ENCODE measurements around the gene CHI3L2.

The CHI3L2 gene

DNA sequence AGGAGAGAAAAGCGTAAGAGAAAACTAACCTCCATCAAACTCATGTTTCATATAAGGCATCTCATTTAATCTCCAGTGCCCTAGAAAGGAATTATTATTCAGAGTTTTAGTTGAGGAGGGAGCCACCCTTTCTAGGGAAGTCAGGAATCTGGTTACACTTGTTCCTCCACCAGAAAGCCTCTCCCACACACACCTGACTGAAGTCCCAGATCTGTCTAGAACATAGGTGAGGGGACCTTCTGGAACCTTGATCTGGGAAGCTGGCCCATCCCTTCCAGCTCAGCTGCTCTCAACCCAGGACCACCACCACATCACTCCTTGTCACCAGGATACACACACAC lies 25.2 kb upstream of the CHI3L2 start:
- no peak for TF ChIP-seq ZFX (IDR thresholded peaks at IDR 0.05)
- peak overlapping the region; percentile 67 for H3K27ac ChIP-seq

GRCh38 chr1:111202707-111203623 lies 24.5 kb upstream of the CHI3L2 start:
- no peak for TF ChIP-seq CTCF (conservative IDR thresholded peaks at IDR 0.05)
- TF ChIP-seq ZFX (IDR thresholded peaks at IDR 0.05) = no peak
- H3K27ac ChIP-seq = peak overlapping the region; percentile 67

DNA sequence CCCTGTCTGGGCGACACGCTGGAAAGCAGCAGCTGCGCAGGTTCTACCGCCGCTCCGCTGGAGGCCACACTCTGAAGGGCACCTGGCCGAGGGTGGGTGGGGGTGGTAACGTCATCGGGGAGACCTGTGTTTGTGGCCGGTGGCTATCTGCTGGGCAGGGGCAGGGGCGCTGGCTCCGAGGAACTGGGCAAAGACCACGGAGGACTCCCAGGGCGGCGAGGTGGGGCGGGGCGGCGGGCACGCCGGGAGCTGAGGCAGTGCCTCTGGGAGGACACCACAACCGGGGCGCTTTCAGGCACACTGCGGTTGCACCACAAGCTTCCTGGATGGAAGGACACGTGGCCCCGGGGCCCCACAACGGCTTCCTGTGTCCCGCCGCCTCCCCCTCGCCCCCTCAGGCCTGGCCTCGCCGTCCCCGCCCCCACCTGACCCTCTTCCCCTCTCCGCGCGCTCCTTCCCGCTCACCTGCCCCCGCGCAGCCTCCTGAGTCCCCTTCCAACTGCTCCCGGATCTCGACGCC lies 23.8 kb upstream of the CHI3L2 start:
- no peak for TF ChIP-seq CTCF (conservative IDR thresholded peaks at IDR 0.05)
- TF ChIP-seq ZFX (IDR thresholded peaks at IDR 0.05) = no peak
- H3K27ac ChIP-seq = peak overlapping the region; percentile 67

- peak overlapping the region; percentile 67 for H3K27ac ChIP-seq
- TF ChIP-seq ZFX (IDR thresholded peaks at IDR 0.05) (no peak), CTCF (conservative IDR thresholded peaks at IDR 0.05) (no peak)
Measured at GRCh38 chr1:111204201-111204982, 23.1 kb upstream of the CHI3L2 start.

DNA sequence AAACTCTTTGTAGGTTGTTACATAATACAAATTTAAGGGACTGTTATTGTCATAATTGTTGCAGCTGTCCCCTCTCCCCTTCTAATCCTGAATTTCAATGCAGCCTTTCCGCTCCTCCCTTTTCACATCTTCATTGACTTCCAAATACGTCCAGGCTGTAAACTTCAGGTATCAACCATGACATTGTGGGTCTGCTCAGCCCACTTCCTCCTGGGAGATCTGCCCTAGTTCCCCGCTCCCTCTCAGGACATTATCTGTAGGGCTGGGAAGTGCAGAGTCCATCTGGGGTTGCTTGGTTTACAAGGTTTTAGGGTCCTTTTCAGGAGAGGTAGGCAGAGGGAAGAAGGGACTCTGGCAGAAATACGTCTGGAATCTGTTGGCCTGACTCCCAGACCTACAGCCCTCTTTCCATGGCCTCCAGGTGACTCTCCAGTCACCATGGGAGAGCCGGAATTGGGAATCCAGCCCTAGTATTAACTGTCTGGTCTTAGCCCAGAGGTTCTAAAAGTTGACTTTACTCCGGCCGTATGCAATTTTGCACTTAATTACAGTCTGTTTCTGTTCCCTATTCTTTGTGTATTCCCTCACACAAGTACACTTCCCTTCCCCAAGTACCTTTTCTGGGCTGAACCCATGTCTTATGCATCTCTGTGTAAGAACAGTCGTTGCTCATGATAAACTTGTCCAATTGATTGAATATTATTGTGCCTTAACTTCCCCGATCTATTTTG lies 22.4 kb upstream of the CHI3L2 start:
- TF ChIP-seq ZFX (IDR thresholded peaks at IDR 0.05) (no peak), CTCF (conservative IDR thresholded peaks at IDR 0.05) (no peak)
- no peak overlapping the region; the same call in 1 of the 2 replicates for H3K27ac ChIP-seq

DNA sequence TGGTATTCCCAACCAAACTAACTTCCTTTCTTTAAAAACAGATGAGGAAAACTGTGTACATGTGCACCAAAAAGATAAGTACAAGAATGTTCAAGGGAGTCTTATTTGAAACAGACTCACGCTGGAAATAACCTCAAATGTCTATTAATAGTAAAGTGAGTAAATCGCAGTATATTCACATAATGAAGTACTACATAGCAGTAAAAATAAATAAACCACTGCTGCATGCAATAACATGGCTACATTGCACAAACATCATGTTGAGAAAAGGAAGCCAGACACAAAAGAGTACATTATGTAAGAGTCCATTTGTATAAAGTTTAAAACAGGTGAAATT lies 21.8 kb upstream of the CHI3L2 start:
- TF ChIP-seq ZFX (IDR thresholded peaks at IDR 0.05) (no peak), CTCF (conservative IDR thresholded peaks at IDR 0.05) (no peak)
- H3K27ac ChIP-seq = no peak overlapping the region

DNA sequence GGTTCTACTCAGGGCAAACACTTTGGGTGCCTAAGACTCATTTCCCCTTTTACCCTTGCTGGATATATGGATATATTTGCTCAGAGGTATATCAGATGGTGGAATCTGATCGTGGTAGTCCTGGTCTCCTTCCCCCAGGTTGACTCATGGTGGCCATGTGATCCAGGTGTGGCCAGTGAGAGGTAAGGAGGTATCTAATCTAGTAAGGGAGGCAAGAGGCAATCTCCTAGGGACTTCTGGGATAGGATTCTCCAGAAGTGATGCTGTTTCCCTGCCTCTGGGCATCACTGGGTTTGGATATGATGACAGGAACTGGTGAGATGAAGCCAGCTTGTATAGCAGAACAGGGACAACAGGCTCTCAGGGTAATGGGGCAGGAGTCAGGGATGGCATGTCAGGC lies 18.6 kb upstream of the CHI3L2 start:
- H3K27ac ChIP-seq = no peak overlapping the region
- TF ChIP-seq CTCF (conservative IDR thresholded peaks at IDR 0.05) (no peak), ZFX (IDR thresholded peaks at IDR 0.05) (no peak)
